ENCODE data around the gene XYLT1.

XYLT1 gene

GRCh38 chr16:17271687-17272086, 199.1 kb downstream of the XYLT1 start:
- Histone ChIP-seq H3K4me3 (ENCODE audit: low read depth, low read length) (no peak overlapping the region), H3K36me3 (no peaks in the 10 kb centered on the region), H3K27ac (no peak overlapping the region), H3K9me3 (ENCODE audit: severe bottlenecking) (no peaks in the 10 kb centered on the region), H3K27me3 (ENCODE audit: insufficient read depth, low read depth, severe bottlenecking) (no peaks in the 10 kb centered on the region)
- TF ChIP-seq, protein P1, sequence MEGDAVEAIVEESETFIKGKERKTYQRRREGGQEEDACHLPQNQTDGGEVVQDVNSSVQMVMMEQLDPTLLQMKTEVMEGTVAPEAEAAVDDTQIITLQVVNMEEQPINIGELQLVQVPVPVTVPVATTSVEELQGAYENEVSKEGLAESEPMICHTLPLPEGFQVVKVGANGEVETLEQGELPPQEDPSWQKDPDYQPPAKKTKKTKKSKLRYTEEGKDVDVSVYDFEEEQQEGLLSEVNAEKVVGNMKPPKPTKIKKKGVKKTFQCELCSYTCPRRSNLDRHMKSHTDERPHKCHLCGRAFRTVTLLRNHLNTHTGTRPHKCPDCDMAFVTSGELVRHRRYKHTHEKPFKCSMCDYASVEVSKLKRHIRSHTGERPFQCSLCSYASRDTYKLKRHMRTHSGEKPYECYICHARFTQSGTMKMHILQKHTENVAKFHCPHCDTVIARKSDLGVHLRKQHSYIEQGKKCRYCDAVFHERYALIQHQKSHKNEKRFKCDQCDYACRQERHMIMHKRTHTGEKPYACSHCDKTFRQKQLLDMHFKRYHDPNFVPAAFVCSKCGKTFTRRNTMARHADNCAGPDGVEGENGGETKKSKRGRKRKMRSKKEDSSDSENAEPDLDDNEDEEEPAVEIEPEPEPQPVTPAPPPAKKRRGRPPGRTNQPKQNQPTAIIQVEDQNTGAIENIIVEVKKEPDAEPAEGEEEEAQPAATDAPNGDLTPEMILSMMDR (IDR thresholded peaks at IDR 0.05; ENCODE audit: low read depth, low read length), result no peak
- no peak for DNase-seq

DNA sequence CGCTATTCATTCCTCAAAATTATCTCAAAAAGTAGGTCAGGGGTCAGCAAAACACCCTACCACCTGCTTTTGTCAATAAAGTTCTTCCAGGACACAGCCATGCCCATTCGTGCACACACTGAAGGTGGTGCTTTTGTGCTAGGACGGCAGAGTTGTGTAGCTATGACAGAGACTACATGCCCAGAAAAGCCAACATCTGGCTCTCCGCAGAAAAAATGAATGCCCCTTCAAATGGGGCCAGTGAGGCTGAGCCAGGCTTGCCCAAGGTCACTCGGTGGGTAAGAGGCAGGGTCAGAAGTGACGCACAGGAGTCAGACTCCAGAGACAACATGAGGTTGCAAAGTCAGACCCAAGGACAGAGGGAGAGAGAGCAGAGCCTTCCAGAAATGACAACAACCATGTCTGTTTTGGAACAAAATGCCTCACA, 200.1 kb downstream of the XYLT1 start:
- Histone ChIP-seq H3K27me3 (ENCODE audit: insufficient read depth, low read depth, severe bottlenecking) (no peaks in the 10 kb centered on the region), H3K36me3 (no peaks in the 10 kb centered on the region), H3K27ac (no peak overlapping the region), H3K9me3 (ENCODE audit: severe bottlenecking) (no peaks in the 10 kb centered on the region), H3K4me3 (ENCODE audit: low read depth, low read length) (no peak overlapping the region)
- TF ChIP-seq, protein P1 (IDR thresholded peaks at IDR 0.05; ENCODE audit: low read depth, low read length), result no peak
- DNase-seq, result no peak

- Histone ChIP-seq H3K36me3 (no peaks in the 10 kb centered on the region), H3K27ac (no peak overlapping the region), H3K4me3 (ENCODE audit: low read depth, low read length) (no peak overlapping the region), H3K27me3 (ENCODE audit: insufficient read depth, low read depth, severe bottlenecking) (no peaks in the 10 kb centered on the region), H3K9me3 (ENCODE audit: severe bottlenecking) (no peaks in the 10 kb centered on the region)
- DNase-seq, result no peak
- TF ChIP-seq, protein P1 (IDR thresholded peaks at IDR 0.05; ENCODE audit: low read depth, low read length), result no peak
These were observed 200.6 kb downstream of the XYLT1 start for GRCh38 chr16:17270111-17270510.

- no peak overlapping the region for H3K4me3 ChIP-seq (ENCODE audit: low read depth, low read length)
- TF ChIP-seq, protein P1 (IDR thresholded peaks at IDR 0.05; ENCODE audit: low read depth, low read length), result no peak
- H3K27ac ChIP-seq, result no peak overlapping the region
- no peaks in the 10 kb centered on the region for H3K9me3 ChIP-seq (ENCODE audit: severe bottlenecking)
- no peaks in the 10 kb centered on the region for H3K27me3 ChIP-seq (ENCODE audit: insufficient read depth, low read depth, severe bottlenecking)
- DNase-seq, result no peak
- no peaks in the 10 kb centered on the region for H3K36me3 ChIP-seq
These were observed 201.3 kb downstream of the XYLT1 start for GRCh38 chr16:17269439-17269838.

GRCh38 chr16:17266608-17267313, 204.0 kb downstream of the XYLT1 start:
- Histone ChIP-seq H3K27ac (no peak overlapping the region), H3K36me3 (no peaks in the 10 kb centered on the region), H3K4me3 (ENCODE audit: low read depth, low read length) (no peak overlapping the region), H3K9me3 (ENCODE audit: severe bottlenecking) (no peaks in the 10 kb centered on the region), H3K27me3 (ENCODE audit: insufficient read depth, low read depth, severe bottlenecking) (no peaks in the 10 kb centered on the region)
- DNase-seq, result no peak
- TF ChIP-seq, protein P1 (IDR thresholded peaks at IDR 0.05; ENCODE audit: low read depth, low read length), result no peak

- no peak for DNase-seq
- no peak overlapping the region for H3K4me3 ChIP-seq (ENCODE audit: low read depth, low read length)
- H3K36me3 ChIP-seq, result no peaks in the 10 kb centered on the region
- no peak overlapping the region for H3K27ac ChIP-seq
- no peaks in the 10 kb centered on the region for H3K9me3 ChIP-seq (ENCODE audit: severe bottlenecking)
- H3K27me3 ChIP-seq (ENCODE audit: insufficient read depth, low read depth, severe bottlenecking), result no peaks in the 10 kb centered on the region
- TF ChIP-seq, protein P1 (IDR thresholded peaks at IDR 0.05; ENCODE audit: low read depth, low read length), result no peak
These were observed 205.6 kb downstream of the XYLT1 start for GRCh38 chr16:17265154-17265553.

Measured in WERI-Rb-1 (cell line).